ENCODE data around the gene CELF2.

Gene CELF2

GRCh38 chr10:11231285-11231684, 213.6 kb downstream of the CELF2 start:
- H3K9me3 Mint-ChIP-seq: no peaks in the 10 kb centered on the region
- peaks cover 96% of the 10 kb centered on the region for H3K4me1 Mint-ChIP-seq
- DNase-seq (ENCODE audit: low spot score in 2 of 2) (no peak), ATAC-seq (no peak)
- H3K27ac Mint-ChIP-seq: peak overlapping the region; percentile 97
- H3K36me3 Mint-ChIP-seq: no peaks in the 10 kb centered on the region
- H3K4me3 Mint-ChIP-seq: peak overlapping the region; percentile 31

GRCh38 chr10:11232222-11232961, 214.7 kb downstream of the CELF2 start:
- H3K9me3 Mint-ChIP-seq: no peaks in the 10 kb centered on the region
- DNase-seq (ENCODE audit: low spot score in 2 of 2): no peak
- peaks cover 96% of the 10 kb centered on the region for H3K4me1 Mint-ChIP-seq
- H3K27ac Mint-ChIP-seq: peak overlapping the region; percentile 97
- peak overlapping the region; percentile 69 for H3K4me3 Mint-ChIP-seq
- ATAC-seq: peak; percentile 83
- H3K36me3 Mint-ChIP-seq: no peaks in the 10 kb centered on the region

GRCh38 chr10:11234857-11235531, 217.3 kb downstream of the CELF2 start:
- no peaks in the 10 kb centered on the region for H3K36me3 Mint-ChIP-seq
- no peaks in the 10 kb centered on the region for H3K9me3 Mint-ChIP-seq
- DNase-seq (ENCODE audit: low spot score in 2 of 2) (no peak), ATAC-seq (peak; percentile 37)
- peaks cover 97% of the 10 kb centered on the region for H3K4me1 Mint-ChIP-seq
- peak overlapping the region; percentile 69 for H3K4me3 Mint-ChIP-seq
- H3K27ac Mint-ChIP-seq: peak overlapping the region; percentile 97

- no peaks in the 10 kb centered on the region for H3K36me3 Mint-ChIP-seq
- ATAC-seq: peak; percentile 65
Measured at GRCh38 chr10:11235771-11236170, 218.1 kb downstream of the CELF2 start.

GRCh38 chr10:11236234-11236633, 218.6 kb downstream of the CELF2 start:
- ATAC-seq: peak; percentile 69
- Mint-ChIP-seq H3K27ac (peak overlapping the region; percentile 97), H3K36me3 (no peaks in the 10 kb centered on the region), H3K4me1 (peaks cover 94% of the 10 kb centered on the region), H3K4me3 (peak overlapping the region; percentile 69), H3K9me3 (no peaks in the 10 kb centered on the region)
- DNase-seq (ENCODE audit: low spot score in 2 of 2): no peak

More at GRCh38 chr10:11235771-11236170, 218.1 kb downstream of the CELF2 start:
- Mint-ChIP-seq H3K4me1 (peaks cover 97% of the 10 kb centered on the region), H3K27ac (peak overlapping the region; percentile 97), H3K4me3 (peak overlapping the region; percentile 69), H3K9me3 (no peaks in the 10 kb centered on the region)
- no peak for DNase-seq (ENCODE audit: low spot score in 2 of 2)

GRCh38 chr10:11237571-11237970, 219.9 kb downstream of the CELF2 start:
- Mint-ChIP-seq H3K27ac (peak overlapping the region; percentile 97), H3K4me3 (peak overlapping the region; percentile 69), H3K4me1 (peaks cover 95% of the 10 kb centered on the region), H3K36me3 (no peaks in the 10 kb centered on the region), H3K9me3 (no peaks in the 10 kb centered on the region)
- ATAC-seq (peak; percentile 57), DNase-seq (ENCODE audit: low spot score in 2 of 2) (peak in 1 of 2 donors; percentile 65)

- no peaks in the 10 kb centered on the region for H3K9me3 Mint-ChIP-seq
- DNase-seq (ENCODE audit: low spot score in 2 of 2): no peak
- peak overlapping the region; percentile 19 for H3K4me3 Mint-ChIP-seq
- no peak for ATAC-seq
- peak overlapping the region; percentile 74 for H3K27ac Mint-ChIP-seq
- peaks cover 95% of the 10 kb centered on the region for H3K4me1 Mint-ChIP-seq
- no peaks in the 10 kb centered on the region for H3K36me3 Mint-ChIP-seq
Measured at GRCh38 chr10:11238893-11239292, 221.2 kb downstream of the CELF2 start.

- Mint-ChIP-seq H3K36me3 (no peaks in the 10 kb centered on the region), H3K4me1 (peaks cover 80% of the 10 kb centered on the region), H3K27ac (peak overlapping the region; percentile 74), H3K4me3 (no peak overlapping the region), H3K9me3 (no peaks in the 10 kb centered on the region)
- DNase-seq (ENCODE audit: low spot score in 2 of 2): no peak
- no peak for ATAC-seq
Measured at GRCh38 chr10:11240641-11241040, 223.0 kb downstream of the CELF2 start.

- Mint-ChIP-seq H3K9me3 (no peaks in the 10 kb centered on the region), H3K36me3 (no peaks in the 10 kb centered on the region), H3K4me1 (peaks cover 59% of the 10 kb centered on the region), H3K27ac (no peak overlapping the region), H3K4me3 (no peak overlapping the region)
- ATAC-seq: peak; percentile 77
- peak in 1 of 2 donors; percentile 65 for DNase-seq (ENCODE audit: low spot score in 2 of 2)
Measured at GRCh38 chr10:11242443-11243387, 225.0 kb downstream of the CELF2 start.

- peak; percentile 58 for ATAC-seq
- no peak for DNase-seq (ENCODE audit: low spot score in 2 of 2)
- Mint-ChIP-seq H3K4me1 (peaks cover 50% of the 10 kb centered on the region), H3K9me3 (no peaks in the 10 kb centered on the region), H3K36me3 (no peaks in the 10 kb centered on the region), H3K27ac (no peak overlapping the region), H3K4me3 (no peak overlapping the region)
Measured at GRCh38 chr10:11243425-11244222, 226.0 kb downstream of the CELF2 start.

GRCh38 chr10:11245095-11245479, 227.4 kb downstream of the CELF2 start:
- Mint-ChIP-seq H3K9me3 (no peaks in the 10 kb centered on the region), H3K4me3 (no peak overlapping the region), H3K4me1 (peaks cover 48% of the 10 kb centered on the region), H3K36me3 (no peaks in the 10 kb centered on the region), H3K27ac (no peak overlapping the region)
- ATAC-seq (no peak), DNase-seq (ENCODE audit: low spot score in 2 of 2) (no peak)

GRCh38 chr10:11245510-11245909, 227.8 kb downstream of the CELF2 start:
- DNase-seq (ENCODE audit: low spot score in 2 of 2) (no peak), ATAC-seq (peak; percentile 62)
- peaks cover 48% of the 10 kb centered on the region for H3K4me1 Mint-ChIP-seq
- H3K4me3 Mint-ChIP-seq: no peak overlapping the region
- H3K27ac Mint-ChIP-seq: no peak overlapping the region
- H3K36me3 Mint-ChIP-seq: no peaks in the 10 kb centered on the region
- H3K9me3 Mint-ChIP-seq: no peaks in the 10 kb centered on the region

- Mint-ChIP-seq H3K4me3 (no peak overlapping the region), H3K36me3 (no peaks in the 10 kb centered on the region), H3K9me3 (no peaks in the 10 kb centered on the region), H3K4me1 (peaks cover 48% of the 10 kb centered on the region), H3K27ac (no peak overlapping the region)
- no peak for DNase-seq (ENCODE audit: low spot score in 2 of 2)
- ATAC-seq: no peak
Measured at GRCh38 chr10:11245981-11246590, 228.4 kb downstream of the CELF2 start.

GRCh38 chr10:11246752-11247467, 229.2 kb downstream of the CELF2 start:
- ATAC-seq: peak; percentile 24
- Mint-ChIP-seq H3K4me1 (peaks cover 42% of the 10 kb centered on the region), H3K9me3 (no peaks in the 10 kb centered on the region), H3K36me3 (no peaks in the 10 kb centered on the region), H3K27ac (no peak overlapping the region), H3K4me3 (no peak overlapping the region)
- no peak for DNase-seq (ENCODE audit: low spot score in 2 of 2)
